Common myeloid progenitor, CD34-positive (primary cell): ENCODE measurements around the gene TBC1D32.
"Not testable (repeated sequence)": the region's sequence is repeated elsewhere in the genome, so short reads cannot be mapped to it uniquely, and the experiment has no call there.

Experiments used
- CTCF ChIA-PET: fragments of 350-600 bp; sonication (Branson Sonifier 250); formaldehyde crosslinking; loops from one replicate; lab custom pipeline; 2021; ENCODE audit warnings: antibody characterized with exemption; lab: Charles Lee
- POLR2A ChIA-PET: fragments of 350-600 bp; sonication (Branson Sonifier 250); formaldehyde crosslinking; loops from one replicate; lab custom pipeline; 2021; ENCODE audit warnings: antibody characterized with exemption; lab: Charles Lee
- DNase-seq, 3 donors: peaks; one replicate each; pipeline versions ENCODE4 v3.0.0 to v3.0.0-alpha.2; 2013
- H3K27ac ChIP-seq, 2 experiments: 1 replicate in 1 of 2; 2 replicates in 1 of 2; pipeline ENCODE4 v1.7.0; 2013; ENCODE audit warnings: inconsistent platforms in 2 of 2, low read length in 2 of 2, mild to moderate bottlenecking in 2 of 2, low read depth in 1 of 2, moderate library complexity in 1 of 2; ENCODE audit not compliant: severe bottlenecking in 2 of 2, insufficient read depth in 1 of 2, poor library complexity in 1 of 2
- H3K27me3 ChIP-seq, 5 experiments: replicated peaks in 2 of 5; 1 replicate in 3 of 5; 2 replicates in 2 of 5; pipeline versions ENCODE4 v1.6.1 to v1.7.0; 2013; ENCODE audit warnings: low read length in 4 of 5, mild to moderate bottlenecking in 2 of 5, moderate library complexity in 2 of 5, inconsistent platforms in 1 of 5; ENCODE audit not compliant: insufficient read depth in 5 of 5, control insufficient read depth in 4 of 5
- H3K36me3 ChIP-seq, 4 experiments: 1 replicate in 2 of 4; 2 replicates in 2 of 4; pipeline versions ENCODE4 v1.6.1 to v1.7.0; 2013; ENCODE audit warnings: low read length in 3 of 4, control low read depth in 1 of 4, mild to moderate bottlenecking in 1 of 4; ENCODE audit not compliant: control insufficient read depth in 4 of 4, insufficient read depth in 4 of 4
- H3K4me1 ChIP-seq, 4 experiments: 1 replicate in 3 of 4; 2 replicates in 1 of 4; pipeline versions ENCODE4 v1.6.1 to v1.7.1; 2013; ENCODE audit warnings: low read length in 3 of 4, mild to moderate bottlenecking in 3 of 4, control low read depth in 1 of 4, inconsistent platforms in 1 of 4, moderate library complexity in 1 of 4; ENCODE audit not compliant: control insufficient read depth in 4 of 4, insufficient read depth in 4 of 4; ENCODE audit errors: control extremely low read depth in 1 of 4
- H3K4me3 ChIP-seq, 7 experiments: 1 replicate in 4 of 7; 2 replicates in 3 of 7; pipeline versions ENCODE4 v1.5.1 to v1.7.0; 2013; ENCODE audit warnings: mild to moderate bottlenecking in 7 of 7, low read length in 6 of 7, moderate library complexity in 6 of 7, inconsistent platforms in 2 of 7, low read depth in 2 of 7, control low read depth in 1 of 7; ENCODE audit not compliant: insufficient read depth in 4 of 7, control insufficient read depth in 1 of 7; ENCODE audit errors: extremely low read depth in 1 of 7
- H3K9me3 ChIP-seq, 5 experiments: 1 replicate in 4 of 5; 2 replicates in 1 of 5; pipeline versions ENCODE4 v1.6.1 to v1.7.1; 2013; ENCODE audit warnings: low read length in 4 of 5, mild to moderate bottlenecking in 2 of 5, inconsistent platforms in 1 of 5, low read depth in 1 of 5, moderate library complexity in 1 of 5; ENCODE audit not compliant: control insufficient read depth in 4 of 5, insufficient read depth in 2 of 5; ENCODE audit errors: control extremely low read depth in 1 of 5
- WGBS: methylation state at CpG from one replicate; pipeline ENCODE4 v1.1.5; 2013; ENCODE audit not compliant: insufficient coverage; 5-methylcytosine and 5-hydroxymethylcytosine counted together

TBC1D32 gene

GRCh38 chr6:121223930-121224329, 110.3 kb downstream of the TBC1D32 start:
- Histone ChIP-seq H3K27ac (no peak overlapping the region), H3K27me3 (no peaks in the 10 kb centered on the region), H3K4me3 (no peak overlapping the region), H3K9me3 (peaks cover 0 to under 1% (median 0%) of the 10 kb centered on the region in 5 experiments), H3K36me3 (peaks cover 0 to 2% (median 0%) of the 10 kb centered on the region in 4 experiments), H3K4me1 (no peaks in the 10 kb centered on the region)
- 77% methylated on average over 2 of the region's 2 CpGs for WGBS
- CTCF ChIA-PET, result interaction anchor here (0.8 kb wide), 1 partner anchor 14 kb away, joined by 3 read pairs; no protein-coding TSS in a partner anchor
- no peak for DNase-seq
- POLR2A ChIA-PET, result no interaction called here

- POLR2A ChIA-PET, result no interaction called here
- Histone ChIP-seq H3K4me3 (no peak overlapping the region), H3K4me1 (no peaks in the 10 kb centered on the region), H3K27ac (no peak overlapping the region), H3K36me3 (peaks cover 0 to 7% (median under 1%) of the 10 kb centered on the region in 4 experiments), H3K27me3 (no peaks in the 10 kb centered on the region), H3K9me3 (peaks cover 0 to 4% (median 0%) of the 10 kb centered on the region in 5 experiments)
- DNase-seq, result no peak
- whole genome bisulfite sequencing, result no CpG with 5 or more reads among the region's 2 CpGs
- CTCF ChIA-PET, result interaction anchor here (0.8 kb wide), 1 partner anchor 15 kb away, joined by 3 read pairs; no protein-coding TSS in a partner anchor
Observed at GRCh38 chr6:121223212-121223611, 111.1 kb downstream of the TBC1D32 start.

GRCh38 chr6:121222656-121223055, 111.6 kb downstream of the TBC1D32 start:
- Histone ChIP-seq H3K4me1 (no peaks in the 10 kb centered on the region), H3K27me3 (no peaks in the 10 kb centered on the region), H3K4me3 (no peak overlapping the region), H3K36me3 (peaks cover 0 to 9% (median under 1%) of the 10 kb centered on the region in 4 experiments), H3K9me3 (peaks cover 0 to 4% (median 0%) of the 10 kb centered on the region in 5 experiments), H3K27ac (no peak overlapping the region)
- peak in 1 of 3 donors; percentile 3 for DNase-seq
- POLR2A ChIA-PET, result no interaction called here
- CTCF ChIA-PET, result no interaction called here
- no CpG with 5 or more reads among the region's 3 CpGs for WGBS

- Histone ChIP-seq H3K36me3 (peaks cover 0 to 31% (median 4%) of the 10 kb centered on the region in 4 experiments), H3K9me3 (peaks cover 2 to 29% (median 14%) of the 10 kb centered on the region in 5 experiments), H3K4me3 (no peak overlapping the region), H3K27me3 (no peaks in the 10 kb centered on the region), H3K4me1 (no peaks in the 10 kb centered on the region), H3K27ac (no peak overlapping the region)
- ChIA-PET CTCF (no interaction called here), POLR2A (no interaction called here)
- DNase-seq, result no peak
- WGBS, result 80% methylated on average over 1 of the region's 1 CpG
Observed at GRCh38 chr6:121216928-121217327, 117.4 kb downstream of the TBC1D32 start.

- H3K27ac ChIP-seq, H3K4me3 ChIP-seq, DNase-seq, H3K4me1 ChIP-seq, CTCF ChIA-PET, POLR2A ChIA-PET, H3K27me3 ChIP-seq: not testable (repeated sequence)
- Histone ChIP-seq H3K9me3 (peaks cover 2 to 25% (median 14%) of the 10 kb centered on the region in 5 experiments), H3K36me3 (peaks cover 0 to 27% (median 3%) of the 10 kb centered on the region in 4 experiments)
- 100% methylated on average over 2 of the region's 2 CpGs for WGBS
Observed at GRCh38 chr6:121213341-121213740, 120.9 kb downstream of the TBC1D32 start.

- ChIA-PET CTCF (no interaction called here), POLR2A (no interaction called here)
- no peak for DNase-seq
- Histone ChIP-seq H3K4me3 (no peak overlapping the region), H3K27me3 (no peaks in the 10 kb centered on the region), H3K27ac (no peak overlapping the region), H3K9me3 (peaks cover 2 to 25% (median 11%) of the 10 kb centered on the region in 5 experiments), H3K4me1 (no peaks in the 10 kb centered on the region), H3K36me3 (peaks cover 0 to 23% (median 4%) of the 10 kb centered on the region in 4 experiments)
- no CpG with 5 or more reads among the region's 5 CpGs for WGBS
Observed at GRCh38 chr6:121210943-121211342, 123.3 kb downstream of the TBC1D32 start.

- no peak overlapping the region for H3K27ac ChIP-seq
- peaks cover 0 to 6% (median 2%) of the 10 kb centered on the region in 4 experiments for H3K36me3 ChIP-seq
- H3K27me3 ChIP-seq, result no peaks in the 10 kb centered on the region
- WGBS, result 91% methylated on average over 1 of the region's 3 CpGs
- peaks cover 0 to 5% (median 0%) of the 10 kb centered on the region in 5 experiments for H3K9me3 ChIP-seq
- no peak overlapping the region for H3K4me3 ChIP-seq
- H3K4me1 ChIP-seq, result no peaks in the 10 kb centered on the region
- no peak for DNase-seq
- ChIA-PET POLR2A (no interaction called here), CTCF (no interaction called here)
Observed at GRCh38 chr6:121205569-121205968, 128.7 kb downstream of the TBC1D32 start.
